NCI-H524 treated with DMSO at 0.1 percent for 48 hours (cell line): Measurements from ENCODE around the gene NCR3LG1.

Experiments used
- DNase-seq: peaks from one replicate; lab custom pipeline; 2025; lab: John Stamatoyannopoulos, UW

The NCR3LG1 gene, protein sequence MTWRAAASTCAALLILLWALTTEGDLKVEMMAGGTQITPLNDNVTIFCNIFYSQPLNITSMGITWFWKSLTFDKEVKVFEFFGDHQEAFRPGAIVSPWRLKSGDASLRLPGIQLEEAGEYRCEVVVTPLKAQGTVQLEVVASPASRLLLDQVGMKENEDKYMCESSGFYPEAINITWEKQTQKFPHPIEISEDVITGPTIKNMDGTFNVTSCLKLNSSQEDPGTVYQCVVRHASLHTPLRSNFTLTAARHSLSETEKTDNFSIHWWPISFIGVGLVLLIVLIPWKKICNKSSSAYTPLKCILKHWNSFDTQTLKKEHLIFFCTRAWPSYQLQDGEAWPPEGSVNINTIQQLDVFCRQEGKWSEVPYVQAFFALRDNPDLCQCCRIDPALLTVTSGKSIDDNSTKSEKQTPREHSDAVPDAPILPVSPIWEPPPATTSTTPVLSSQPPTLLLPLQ

DNA sequence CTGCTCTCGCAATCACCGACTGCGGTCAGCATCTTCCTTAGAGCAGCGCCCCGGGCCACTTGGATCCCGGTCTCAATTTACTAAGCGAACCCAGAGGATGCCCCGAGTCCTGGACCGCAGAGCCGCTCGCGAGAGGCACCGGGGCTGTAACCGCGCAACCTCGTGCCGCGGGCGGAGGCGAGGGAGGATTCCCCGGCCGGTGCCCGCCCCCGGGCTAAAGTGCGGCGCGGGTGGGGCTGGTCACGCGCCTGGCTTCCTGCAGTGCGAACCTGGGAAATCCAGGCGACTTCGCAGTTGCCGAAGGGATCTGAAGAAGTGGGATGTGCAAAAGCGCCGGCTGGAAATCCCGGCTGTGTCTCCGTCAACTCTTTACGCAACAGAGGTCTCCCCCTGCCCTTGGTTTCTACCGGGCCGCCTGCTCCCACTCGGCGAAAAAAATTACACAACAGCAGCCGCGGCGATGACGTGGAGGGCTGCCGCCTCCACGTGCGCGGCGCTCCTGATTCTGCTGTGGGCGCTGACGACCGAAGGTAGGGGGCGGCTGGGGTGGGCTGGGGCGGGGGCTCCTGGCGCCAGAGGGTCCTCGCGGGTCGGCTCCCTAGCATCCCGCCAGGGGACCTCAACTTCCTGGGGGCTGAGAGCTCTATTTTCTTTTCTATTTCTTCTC is at the start of gene NCR3LG1:
NCR3LG1 (plus strand) TSS at position 291 of the 667 bp plus-strand sequence; CDS start at position 461, 170 bp downstream.
- no peak for DNase-seq

DNA sequence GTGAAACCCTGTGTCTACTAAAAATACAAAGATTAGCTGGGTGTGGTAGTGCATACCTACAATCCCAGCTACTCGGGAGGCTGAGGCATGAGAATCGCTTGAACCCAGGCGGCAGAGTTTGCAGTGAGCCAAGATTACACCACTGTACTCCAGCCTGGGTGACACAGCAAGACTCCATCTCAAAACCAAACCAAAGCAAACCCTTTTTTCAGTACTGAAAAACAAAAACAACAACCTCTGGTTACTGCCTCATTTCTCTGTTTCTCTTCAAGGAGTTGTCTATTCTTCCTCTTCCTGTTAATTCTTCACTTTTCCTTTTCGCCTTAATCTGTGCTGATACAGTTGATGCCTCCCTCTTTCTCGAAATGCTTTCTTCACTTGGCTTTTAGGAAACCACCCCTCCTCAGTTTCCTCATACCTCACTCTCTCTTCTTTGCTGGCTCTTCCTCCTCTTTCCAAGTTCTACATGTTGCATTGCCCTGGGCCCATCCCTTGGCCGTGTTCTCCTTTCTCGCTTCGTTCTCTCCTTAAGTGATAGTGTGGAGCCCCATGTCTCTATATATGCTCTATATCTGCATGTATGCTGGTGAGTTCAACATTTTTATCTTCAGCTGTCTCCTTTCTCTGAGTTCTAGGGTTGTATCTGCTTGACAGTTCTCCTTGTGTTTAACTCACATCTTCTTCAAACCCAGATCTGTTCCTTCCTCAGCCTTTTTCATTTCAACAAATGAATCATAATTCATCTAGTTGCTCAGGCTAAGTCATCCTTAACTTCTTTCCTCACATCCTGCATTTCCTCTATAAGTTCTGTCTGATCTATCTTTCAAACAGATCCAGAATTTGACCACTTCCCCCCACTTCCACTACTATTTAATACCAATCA is 38.0 kb upstream of the NCR3LG1 start:
- DNase-seq: no peak

DNA sequence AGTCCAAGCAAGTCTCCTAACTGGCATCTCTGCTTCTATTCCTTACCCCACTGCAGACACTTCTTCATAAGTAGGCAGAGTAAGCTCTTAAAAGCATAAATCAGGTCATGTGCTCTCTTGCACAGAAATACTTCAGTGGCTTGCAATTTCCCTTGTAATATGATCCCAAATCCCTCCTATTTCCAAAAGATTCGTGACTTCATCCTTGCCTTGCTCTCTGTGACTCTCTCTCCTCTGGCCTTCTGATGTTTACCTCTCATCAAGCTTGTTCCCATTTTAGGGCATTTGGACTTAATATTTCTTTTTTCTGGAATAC is 37.4 kb upstream of the NCR3LG1 start:
- peak; percentile 26 for DNase-seq

DNA sequence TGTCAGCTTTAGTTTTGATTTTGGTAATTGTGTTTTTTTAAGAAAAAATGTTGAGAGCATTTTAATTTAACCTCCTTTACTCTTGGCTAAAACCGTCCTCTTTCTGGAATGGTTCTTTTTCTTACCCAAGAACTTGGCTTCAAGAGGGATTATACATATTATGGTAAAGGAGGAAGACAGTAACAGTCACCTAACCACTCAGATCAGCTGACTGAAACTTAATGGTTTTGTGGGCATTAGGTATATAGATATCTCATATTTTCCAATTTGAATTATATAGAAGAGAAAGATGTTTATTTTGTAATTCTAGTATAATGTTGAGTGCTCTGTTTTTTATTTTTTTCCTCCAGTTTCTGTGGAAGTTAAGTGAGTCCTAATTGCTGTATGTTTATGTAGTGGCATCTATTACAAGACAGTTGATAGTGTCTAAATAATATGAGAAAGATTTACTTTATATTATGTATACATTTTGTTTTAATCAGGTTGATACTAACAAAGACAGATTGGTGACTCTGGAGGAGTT is 36.6 kb upstream of the NCR3LG1 start:
- no peak for DNase-seq

DNA sequence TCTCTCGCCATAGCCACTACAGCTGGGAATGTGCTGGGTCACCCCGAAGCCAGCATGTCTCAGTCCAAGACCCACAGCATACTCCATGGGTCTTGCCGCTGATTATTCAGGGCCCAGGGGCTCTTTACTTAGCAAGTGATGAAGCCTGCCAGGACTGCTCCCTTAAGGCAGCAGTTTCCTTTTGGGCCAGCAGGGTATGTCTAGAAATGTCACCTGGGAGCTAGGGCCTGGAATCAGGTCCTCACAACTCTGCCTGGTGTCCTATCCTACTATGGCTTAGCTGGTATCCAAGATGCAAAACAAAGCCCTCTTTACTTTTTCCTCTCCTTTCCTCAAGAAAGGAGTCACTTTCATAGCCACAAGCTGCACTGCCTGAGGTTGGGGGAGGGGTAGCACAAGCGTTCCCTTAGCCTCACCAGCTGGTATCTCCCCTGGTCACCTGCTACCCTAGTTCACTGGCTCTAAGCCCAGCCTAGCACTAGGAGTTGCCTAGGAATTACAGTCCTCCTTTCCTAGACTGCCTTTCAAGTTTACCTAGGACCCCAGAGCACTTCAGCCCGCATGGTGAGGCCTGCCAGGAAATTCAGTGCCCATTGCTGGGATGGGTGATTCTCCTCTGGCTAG is 22.6 kb upstream of the NCR3LG1 start:
- no peak for DNase-seq

DNA sequence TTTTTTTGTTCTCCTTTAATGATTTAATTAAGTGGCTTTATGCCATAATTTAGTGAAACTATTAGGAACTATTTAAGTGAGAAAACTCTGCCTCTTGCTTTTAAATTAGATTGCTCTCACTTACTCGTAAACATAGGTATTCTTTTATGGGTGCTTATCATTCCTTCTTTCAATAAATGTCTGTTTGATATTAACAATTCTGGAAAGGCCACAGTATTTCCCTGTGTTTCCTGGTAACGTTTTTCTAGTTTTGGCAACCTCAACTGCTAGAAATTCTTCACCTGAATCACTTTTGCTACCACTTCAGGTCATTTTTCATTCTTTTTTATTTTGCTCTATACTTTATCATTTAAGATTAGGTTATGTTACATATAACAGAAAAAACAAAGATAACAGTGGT is 19.9 kb upstream of the NCR3LG1 start:
- DNase-seq: no peak

DNA sequence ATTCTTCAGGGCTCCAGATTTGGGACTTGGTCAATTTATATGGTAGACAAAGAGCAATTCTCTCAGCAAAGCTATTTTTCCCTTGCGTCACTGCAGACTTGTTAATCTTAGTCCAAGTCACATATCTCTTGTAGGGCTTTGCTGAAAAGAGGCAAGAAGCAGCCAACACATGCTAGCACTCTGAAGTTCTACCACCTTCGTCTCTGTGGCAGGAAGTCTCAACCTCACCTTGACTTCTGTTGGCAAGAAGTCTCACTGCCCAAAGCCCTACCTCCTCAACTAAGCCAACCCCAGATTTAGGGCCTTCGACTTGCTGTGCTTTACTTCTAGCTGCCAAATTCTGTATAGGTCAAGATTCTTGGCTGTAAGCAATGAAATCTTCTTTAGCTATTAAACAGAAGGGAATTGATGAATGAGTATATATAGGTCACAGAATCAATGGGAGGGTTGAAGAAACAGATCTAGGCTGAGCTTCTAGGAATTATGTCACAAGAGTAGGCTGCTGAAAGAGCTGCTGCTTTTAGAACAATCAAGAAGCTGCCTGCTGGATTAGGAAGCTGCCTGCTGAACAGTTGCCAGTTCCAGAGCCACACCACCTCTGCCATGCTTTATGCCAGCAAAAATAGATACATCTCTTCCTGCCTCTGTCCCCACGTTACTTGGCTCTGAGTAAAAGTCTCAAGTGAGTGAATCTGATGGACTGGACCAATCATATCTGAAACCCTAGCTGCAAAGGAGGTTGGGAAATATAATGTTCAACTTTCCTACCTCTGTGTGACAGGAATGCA is 17.6 kb upstream of the NCR3LG1 start:
- no peak for DNase-seq

DNA sequence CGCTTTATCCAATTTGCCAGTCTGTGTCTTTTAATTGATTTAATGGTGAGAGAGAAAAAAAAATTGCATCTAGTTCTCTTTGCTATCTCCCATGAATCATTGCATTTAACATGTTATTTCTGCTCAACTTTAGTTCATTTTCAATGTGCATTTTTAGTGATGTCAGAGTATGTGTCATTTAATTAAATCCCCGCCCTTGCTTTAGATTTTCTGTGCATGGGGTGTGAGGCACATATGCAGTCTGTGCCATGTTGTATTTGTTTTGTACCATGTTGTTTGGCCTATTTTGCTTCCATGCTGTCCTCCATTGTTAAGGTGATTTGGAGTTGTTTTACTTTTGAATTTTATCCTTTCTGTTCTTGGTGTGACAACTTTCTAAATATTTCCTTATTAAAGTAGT is 8.3 kb upstream of the NCR3LG1 start:
- no peak for DNase-seq

DNA sequence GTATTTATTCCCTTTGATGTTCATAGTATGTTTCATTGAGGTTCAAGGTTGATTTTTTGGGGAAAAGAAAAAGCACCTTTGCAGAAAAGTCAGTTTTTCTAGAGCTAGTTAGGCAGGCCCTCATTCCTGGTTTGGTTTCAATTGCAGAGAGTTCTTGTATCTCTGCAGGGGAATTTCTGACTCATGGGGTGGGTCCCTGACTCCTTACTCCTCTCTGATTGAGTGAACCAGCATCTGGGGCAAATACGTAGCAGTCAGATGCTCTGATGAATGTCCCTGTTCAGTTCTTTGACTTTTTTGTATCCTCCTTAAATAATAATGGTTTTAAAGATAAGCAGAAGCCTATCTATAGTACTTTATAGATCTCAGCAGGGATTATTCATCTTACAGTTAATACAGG is 7.7 kb upstream of the NCR3LG1 start:
- no peak for DNase-seq

DNA sequence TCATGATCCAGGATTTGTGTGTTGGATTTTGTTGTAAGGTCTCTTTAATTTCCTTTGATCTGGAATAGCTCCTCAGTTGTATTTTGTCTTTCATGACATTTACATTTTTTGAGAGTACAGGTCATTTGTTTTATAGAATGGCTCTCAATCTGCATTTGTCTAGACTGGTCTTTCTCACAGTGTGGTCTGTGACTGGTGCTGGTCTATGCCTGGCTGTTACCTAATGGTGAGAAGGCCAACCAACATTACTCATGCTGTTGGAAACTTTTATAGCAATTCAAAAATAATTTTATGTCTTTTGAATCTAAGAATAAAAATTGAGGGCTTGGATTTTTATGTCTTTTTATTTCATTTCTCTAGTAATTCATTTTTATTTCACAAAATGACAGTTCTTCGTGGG is 3.9 kb upstream of the NCR3LG1 start:
- no peak for DNase-seq

DNA sequence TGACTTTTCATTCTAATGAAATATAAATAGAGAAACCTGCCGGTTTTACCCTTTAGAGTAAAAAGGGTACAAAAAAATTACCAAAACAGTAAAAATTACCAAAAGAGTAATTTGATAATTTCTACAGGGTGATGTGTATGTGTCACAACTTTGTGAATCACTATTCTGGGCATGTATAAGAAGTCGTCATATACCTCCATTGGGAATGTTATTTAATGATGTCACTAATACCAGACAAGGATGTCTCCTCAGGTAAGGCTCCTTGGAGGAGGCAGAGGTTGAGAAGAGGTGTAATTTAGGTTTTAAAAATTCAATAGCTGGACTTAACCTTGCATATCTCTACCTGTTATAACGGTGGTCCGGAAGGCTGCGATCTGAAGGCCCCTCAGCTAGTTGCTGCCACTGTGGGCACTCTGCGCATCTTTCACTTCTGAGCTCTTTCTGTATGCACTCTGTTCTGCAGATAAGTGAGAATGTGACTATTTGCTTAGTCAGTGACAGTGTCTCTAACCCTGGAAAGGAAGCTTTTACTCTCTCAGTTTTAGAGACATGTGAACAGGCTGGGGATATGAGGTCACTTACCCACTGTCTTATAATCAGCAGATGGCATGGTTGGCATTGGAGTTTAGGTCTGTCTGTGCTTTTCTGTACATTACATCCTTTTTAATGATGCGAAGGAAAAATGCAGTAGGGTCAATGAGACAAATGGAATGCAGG is 987 bp upstream of the NCR3LG1 start:
- DNase-seq: no peak

DNA sequence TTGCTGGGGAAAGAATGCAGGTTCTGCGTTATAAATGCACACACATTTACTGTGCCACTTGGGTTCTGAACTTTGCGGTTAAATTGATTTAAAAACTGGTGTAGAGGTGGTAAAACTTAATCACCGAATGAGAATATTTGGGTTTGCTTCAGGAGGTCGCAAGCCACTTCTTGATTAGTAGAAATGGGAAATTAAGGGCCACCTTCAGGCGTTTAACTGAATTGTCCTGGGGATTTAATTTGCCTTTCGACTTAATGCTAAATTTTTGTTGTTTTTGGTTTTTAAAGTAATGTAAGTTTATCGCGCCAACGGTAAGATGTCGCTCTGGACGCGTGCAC is 459 bp upstream of the NCR3LG1 start:
- no peak for DNase-seq

DNA sequence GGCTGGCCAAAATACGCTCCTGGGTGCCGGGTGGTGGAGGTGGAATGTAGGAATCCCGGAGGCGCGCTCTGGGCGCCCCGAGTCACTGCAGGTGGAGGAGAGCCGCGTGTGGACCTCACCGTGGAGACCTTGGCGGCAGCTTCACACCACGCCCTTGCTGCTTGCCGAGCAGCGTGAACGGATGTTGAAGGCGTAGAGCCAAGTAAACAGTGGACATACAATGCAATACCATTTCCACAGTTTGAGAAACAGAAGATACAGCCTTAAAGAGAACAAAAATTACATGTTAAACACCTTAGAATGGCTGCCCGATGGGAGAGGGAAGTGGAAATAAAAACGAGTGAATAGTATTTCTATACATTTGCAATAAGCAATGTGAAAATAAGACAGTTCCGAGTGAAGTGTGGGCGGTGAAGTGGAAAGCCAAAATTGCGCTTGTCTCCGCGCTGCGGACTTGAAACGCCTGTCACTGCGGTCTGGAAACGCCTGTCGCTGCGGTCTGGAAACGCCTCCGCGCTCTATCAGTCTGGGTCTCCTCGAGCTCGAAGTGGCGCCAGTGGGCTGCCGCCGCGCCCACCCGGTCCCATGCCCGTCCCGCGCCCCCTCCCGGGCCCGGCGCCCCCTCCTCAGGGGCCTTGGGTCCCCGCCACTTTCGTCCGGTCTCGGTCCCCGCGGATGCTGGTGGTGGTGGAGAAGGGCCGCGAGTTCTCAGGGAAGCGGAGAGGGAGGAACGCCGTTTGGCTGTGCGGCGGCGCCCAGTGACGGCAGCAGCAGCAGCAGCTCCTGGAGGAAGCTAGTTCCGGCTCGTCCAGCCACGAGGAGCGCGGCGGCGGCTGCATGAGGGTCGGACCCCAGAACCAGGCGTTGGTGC is 1.6 kb downstream of the NCR3LG1 start:
- peak; percentile 40 for DNase-seq

DNA sequence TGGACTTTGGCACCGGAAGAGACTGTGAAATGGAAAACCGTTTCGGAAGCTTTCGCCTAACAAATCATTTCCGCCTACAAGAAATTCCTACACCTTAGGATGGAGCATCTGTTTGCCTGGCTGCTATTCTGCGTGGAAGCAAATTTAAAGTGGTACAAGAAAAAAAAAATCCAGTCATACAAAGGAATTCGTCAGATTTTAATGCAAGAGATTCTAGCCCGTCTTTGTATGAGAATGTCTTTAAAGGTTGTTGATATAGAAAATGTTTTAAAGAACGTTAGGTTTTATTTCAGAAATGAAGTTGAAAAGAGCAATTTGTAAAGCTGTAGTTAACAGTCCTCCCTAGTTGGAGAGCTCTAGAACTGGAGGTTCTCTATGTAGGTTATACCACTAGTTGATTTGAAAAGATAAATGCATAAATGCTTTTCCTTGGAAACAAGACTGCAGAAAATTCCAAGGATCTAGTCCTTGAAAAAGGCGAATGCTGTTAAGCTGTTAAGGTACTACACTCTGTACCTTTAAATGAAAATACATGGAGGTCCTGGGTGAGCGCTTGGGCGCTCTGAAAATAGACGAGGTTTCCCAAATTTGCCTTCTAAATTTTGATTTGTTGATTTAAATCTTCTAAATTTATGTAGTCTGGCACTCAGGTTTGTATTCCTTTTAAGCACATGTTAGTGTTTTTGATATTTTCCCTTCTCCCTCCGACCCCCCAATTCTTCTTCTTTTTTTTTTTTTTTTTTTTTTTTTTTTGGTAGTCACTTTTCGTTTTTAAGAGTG is 2.4 kb downstream of the NCR3LG1 start:
- no peak for DNase-seq

DNA sequence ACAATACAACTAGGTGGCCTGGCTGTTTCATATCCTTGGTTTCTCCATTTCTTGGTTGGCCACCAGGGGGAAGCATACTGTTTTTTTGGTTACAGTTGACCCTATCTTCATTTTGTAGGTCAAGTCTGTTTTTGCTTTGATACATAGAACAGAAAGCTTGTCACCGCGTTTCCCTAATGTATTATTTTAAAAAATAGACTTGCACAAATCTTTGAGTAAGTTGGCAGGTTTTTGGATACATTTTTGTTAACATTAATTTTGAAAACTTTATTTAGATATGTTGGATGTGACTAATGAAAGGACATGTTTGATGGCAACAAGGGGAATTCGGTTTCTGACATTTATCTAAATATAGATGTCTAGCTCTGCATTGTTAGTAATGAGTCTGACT is 3.0 kb downstream of the NCR3LG1 start:
- DNase-seq: no peak

DNA sequence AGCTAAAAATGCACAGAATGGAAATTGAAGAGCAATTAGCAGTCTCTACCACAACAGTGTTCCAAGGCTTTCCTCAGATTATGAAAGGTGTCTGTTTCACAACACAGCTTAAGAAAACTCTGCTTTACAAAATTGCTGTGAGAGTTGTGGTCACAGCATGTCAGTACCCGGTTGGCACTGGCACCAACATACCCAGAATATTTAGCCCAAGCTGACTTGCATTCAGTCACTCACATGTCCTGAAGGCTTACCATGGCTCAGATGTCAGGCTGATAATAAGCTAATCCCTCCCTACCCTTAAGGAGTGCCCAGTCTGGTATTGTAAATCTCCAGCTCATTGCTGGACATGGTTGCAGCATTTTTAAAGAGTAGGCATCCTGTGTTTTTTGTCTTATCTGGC is 14.9 kb downstream of the NCR3LG1 start:
- no peak for DNase-seq

DNA sequence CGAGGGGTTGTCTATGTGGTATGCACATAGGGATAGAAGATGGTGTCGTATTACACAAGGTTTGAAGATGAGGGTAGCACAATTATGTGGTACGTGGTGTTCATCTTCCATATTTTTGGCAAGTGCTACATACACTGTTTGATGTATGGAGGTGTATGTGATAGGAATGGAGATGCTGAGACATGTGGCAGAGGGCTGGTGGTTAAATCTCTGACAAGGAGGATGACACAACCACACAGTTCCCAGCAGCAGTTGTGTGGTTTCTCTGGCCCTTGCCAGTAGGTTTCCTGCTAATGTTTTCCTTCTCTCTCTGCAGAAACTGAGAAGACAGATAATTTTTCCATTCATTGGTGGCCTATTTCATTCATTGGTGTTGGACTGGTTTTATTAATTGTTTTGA is 17.0 kb downstream of the NCR3LG1 start:
- no peak for DNase-seq

DNA sequence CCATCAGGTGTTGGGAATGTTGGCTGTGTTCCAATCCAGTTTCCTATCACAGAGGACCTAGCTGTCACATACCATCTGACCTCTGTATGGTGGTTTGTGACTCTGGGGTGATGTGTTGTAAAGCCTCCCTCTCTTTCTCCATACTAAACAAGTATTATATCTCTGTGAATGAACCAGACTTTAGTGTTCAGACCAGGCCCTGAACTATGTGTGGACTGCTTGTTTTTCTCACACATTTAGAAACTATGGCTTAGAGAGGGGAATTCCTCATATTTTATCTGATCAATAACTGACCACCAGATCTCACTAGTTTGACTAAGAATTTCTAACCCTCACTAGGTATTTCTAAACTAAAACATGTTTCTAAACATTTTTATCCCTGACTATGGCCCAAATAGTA is 17.5 kb downstream of the NCR3LG1 start:
- no peak for DNase-seq

DNA sequence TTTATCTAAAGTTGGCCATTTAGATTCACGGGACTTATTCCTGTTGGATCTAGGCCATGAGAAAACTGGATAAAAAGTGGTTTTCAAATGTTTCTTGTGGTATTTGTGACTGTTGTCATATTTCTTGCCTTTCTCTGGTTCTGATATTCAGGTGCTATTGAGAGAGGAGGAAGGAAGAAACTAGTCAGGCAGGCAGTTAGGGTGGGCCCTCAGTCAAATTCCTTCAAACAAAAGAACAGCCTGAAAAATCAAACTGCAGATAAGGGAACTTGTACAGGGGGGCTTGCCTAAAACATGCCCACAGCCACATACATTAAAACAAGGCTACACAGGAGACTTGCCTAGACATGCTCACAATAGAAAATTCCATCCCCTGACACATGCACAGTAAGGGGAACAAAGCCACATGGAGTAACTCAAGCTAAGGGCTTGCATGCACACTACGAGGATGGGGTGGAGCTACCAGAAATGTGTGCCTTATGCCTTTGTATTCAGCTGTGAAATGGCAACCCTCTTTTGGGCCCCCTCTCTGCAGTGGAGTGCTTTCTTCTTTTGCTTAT is 18.2 kb downstream of the NCR3LG1 start:
- no peak for DNase-seq
